GM12865 (cell line): ENCODE results near the gene ACTG2.

Experiments used
- DNase-seq: peaks from one replicate; pipeline ENCODE4 v3.0.0; 2010; ENCODE audit warnings: low read depth
- H3K4me3 ChIP-seq: 2 replicates; pipeline ENCODE4 v1.5.1; 2011; ENCODE audit warnings: mild to moderate bottlenecking, low read depth, low read length, control low read depth
- TF ChIP-seq, protein P1 (sequence below): IDR thresholded peaks from 2 replicates; pipeline ENCODE4 v1.5.1; 2011; ENCODE audit warnings: low read length, control low read depth, low read depth, inconsistent platforms; ENCODE audit not compliant: insufficient read depth; ENCODE audit errors: missing control alignments

ACTG2 gene

DNA sequence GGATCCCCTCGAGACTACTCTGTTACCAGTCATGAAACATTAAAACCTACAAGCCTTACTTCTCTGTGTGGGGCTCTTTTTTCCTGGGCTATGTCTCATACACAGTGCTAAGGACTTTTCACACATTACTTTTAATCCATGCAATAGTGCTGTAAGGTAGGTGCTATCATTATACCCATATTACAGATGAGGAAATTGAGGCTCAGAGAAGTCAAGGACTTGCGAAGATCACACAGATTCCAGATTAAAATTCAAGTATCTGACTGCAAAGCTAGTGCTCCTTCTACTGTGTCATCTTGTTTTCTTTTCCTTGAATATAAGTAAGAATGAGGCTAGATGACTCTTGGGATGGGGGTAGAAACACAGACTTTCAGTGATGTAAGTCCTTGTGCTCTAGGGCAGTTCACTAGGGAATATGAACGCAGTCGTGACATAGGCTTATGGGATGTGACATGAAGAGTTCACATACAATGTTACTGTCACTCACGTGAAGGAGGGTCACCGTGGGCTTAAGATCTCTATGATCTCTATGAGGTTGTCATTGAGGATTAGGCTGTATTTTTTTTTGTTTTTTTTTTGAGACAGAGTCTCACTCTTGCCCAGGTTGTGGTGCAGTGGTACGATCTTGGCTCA, 26.9 kb downstream of the ACTG2 start:
- no peak for DNase-seq
- TF ChIP-seq, protein P1, sequence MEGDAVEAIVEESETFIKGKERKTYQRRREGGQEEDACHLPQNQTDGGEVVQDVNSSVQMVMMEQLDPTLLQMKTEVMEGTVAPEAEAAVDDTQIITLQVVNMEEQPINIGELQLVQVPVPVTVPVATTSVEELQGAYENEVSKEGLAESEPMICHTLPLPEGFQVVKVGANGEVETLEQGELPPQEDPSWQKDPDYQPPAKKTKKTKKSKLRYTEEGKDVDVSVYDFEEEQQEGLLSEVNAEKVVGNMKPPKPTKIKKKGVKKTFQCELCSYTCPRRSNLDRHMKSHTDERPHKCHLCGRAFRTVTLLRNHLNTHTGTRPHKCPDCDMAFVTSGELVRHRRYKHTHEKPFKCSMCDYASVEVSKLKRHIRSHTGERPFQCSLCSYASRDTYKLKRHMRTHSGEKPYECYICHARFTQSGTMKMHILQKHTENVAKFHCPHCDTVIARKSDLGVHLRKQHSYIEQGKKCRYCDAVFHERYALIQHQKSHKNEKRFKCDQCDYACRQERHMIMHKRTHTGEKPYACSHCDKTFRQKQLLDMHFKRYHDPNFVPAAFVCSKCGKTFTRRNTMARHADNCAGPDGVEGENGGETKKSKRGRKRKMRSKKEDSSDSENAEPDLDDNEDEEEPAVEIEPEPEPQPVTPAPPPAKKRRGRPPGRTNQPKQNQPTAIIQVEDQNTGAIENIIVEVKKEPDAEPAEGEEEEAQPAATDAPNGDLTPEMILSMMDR: no peak

GRCh38 chr2:73920577-73921545, 28.1 kb downstream of the ACTG2 start:
- DNase-seq: peak; percentile 42

More for the DNA sequence above, 26.9 kb downstream of the ACTG2 start:
- H3K4me3 ChIP-seq: no peak overlapping the region

DNA sequence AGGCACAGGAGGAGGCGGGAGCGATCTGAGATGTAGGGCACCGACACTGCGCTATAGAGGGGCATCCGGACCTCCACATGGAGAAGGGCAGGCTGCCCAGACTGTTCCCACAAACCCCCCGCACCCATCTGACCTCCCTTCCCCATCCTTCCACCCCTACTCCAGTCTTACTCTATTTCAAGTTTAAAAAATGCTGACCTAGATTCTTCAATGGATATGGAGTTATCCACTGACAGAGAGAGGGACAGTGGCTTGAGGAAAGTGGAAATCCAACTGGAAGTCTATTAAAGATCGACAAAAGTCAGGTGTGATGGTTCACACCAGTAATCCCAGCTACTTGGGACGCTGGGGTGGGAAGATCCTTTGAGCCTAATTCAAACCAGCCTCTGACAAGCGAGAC, 28.8 kb downstream of the ACTG2 start:
- H3K4me3 ChIP-seq: no peak overlapping the region
- no peak for DNase-seq
- TF ChIP-seq, protein P1: no peak

More at GRCh38 chr2:73920577-73921545, 28.1 kb downstream of the ACTG2 start:
- TF ChIP-seq, protein P1: peak; percentile 32
- no peak overlapping the region for H3K4me3 ChIP-seq

GRCh38 chr2:73922681-73923080, 29.9 kb downstream of the ACTG2 start:
- TF ChIP-seq, protein P1: no peak
- H3K4me3 ChIP-seq: no peak overlapping the region
- DNase-seq: no peak

DNA sequence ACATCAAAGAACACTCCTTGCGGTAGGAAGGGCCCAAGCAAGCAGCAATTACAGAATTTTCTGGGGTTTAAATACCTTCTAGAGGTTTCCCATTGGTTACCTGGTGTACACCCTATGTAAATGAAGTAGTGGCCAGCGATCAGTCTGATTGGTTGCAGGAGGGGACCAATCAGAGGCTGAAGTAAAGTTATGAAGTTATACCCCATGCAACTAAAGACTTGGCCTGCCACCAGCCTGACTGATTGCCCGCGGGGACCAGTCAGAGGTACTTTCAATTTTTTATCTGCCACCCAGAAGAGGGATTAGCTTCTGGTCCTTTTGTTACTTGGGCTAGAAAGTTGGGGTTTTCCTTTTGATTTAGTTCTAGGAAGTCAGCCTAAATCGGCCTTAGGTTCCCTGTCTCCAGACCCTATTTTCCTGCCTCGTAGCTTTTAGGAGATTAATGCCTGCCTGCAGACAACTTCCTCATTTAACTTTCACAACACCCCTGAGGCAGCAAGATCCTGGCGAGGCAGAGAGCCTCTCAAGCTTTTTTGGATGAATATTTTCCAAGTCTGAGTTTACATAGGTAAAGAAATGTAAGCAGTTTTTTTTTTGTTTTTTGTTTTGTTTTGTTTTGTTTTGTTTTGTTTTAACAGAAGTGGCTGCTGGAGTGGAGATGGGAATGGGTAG, 32.4 kb downstream of the ACTG2 start:
- no peak overlapping the region for H3K4me3 ChIP-seq
- TF ChIP-seq, protein P1: no peak
- DNase-seq: no peak

DNA sequence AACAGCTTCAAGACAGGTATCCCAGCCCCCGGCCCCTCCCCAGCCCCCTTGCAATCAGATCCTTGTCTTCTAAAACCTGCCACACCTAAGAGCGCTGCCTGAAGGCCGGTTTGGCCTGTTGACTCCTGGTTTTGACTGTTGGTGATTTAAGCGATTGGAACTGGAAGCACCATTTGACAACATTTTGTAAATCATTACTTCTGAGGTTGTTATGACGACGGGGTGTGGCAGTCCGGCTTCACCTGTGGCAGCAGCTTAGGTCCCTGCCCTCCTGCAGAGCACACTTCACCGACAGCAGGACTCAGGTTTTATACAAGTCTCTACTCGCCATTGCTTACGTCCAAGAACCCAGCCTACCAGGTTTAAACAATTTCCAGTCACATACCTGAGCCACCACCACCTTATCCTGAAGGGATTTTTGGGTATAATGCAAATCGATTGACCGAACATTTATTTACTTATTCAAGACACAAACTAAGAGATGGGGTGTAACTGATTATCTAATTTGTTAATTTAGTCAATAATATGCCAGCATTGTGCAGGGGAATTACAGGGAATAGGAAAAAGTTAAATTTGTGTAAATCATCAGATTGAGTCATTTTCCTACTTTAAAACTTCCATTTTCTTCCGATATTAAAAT, 33.2 kb downstream of the ACTG2 start:
- peak; percentile 18 for DNase-seq
- H3K4me3 ChIP-seq: peak overlapping the region; percentile 99
- TF ChIP-seq, protein P1: no peak
